Adipocyte (in vitro differentiated cells): ENCODE measurements around the gene ATP6V1G1.
"Not testable (repeated sequence)": the region's sequence is repeated elsewhere in the genome, so short reads cannot be mapped to it uniquely, and the experiment has no call there.

Experiments used
- DNase-seq: peaks from one replicate; pipeline ENCODE4 v3.0.0-alpha.2; 2015; ENCODE audit warnings: low read depth
- H3K27me3 ChIP-seq: replicated peaks from 2 replicates; pipeline ENCODE4 v1.7.0; 2013; ENCODE audit warnings: mild to moderate bottlenecking, low read length, moderate library complexity; ENCODE audit not compliant: control insufficient read depth, insufficient read depth
- H3K36me3 ChIP-seq: 2 replicates; pipeline ENCODE4 v1.7.0; 2013; ENCODE audit warnings: low read length, mild to moderate bottlenecking, moderate library complexity; ENCODE audit not compliant: control insufficient read depth, insufficient read depth, severe bottlenecking
- H3K4me1 ChIP-seq: 2 replicates; pipeline ENCODE4 v1.7.0; 2013; ENCODE audit warnings: mild to moderate bottlenecking, low read length, moderate library complexity; ENCODE audit not compliant: control insufficient read depth, insufficient read depth
- H3K4me3 ChIP-seq: 2 replicates; pipeline ENCODE4 v1.7.0; 2013; ENCODE audit warnings: mild to moderate bottlenecking, low read length, moderate library complexity
- H3K9ac ChIP-seq: 2 replicates; pipeline ENCODE4 v1.7.0; 2013; ENCODE audit warnings: mild to moderate bottlenecking, low read length, moderate library complexity
- H3K9me3 ChIP-seq: 2 replicates; pipeline ENCODE4 v1.7.0; 2013; ENCODE audit warnings: mild to moderate bottlenecking, low read length, moderate library complexity; ENCODE audit not compliant: control insufficient read depth

ATP6V1G1 gene

GRCh38 chr9:114601787-114602186 lies 14.2 kb downstream of the ATP6V1G1 start:
- Histone ChIP-seq H3K36me3 (peaks cover 42% of the 10 kb centered on the region), H3K4me1 (peaks cover 46% of the 10 kb centered on the region)
- H3K9me3 ChIP-seq, H3K9ac ChIP-seq, DNase-seq, H3K4me3 ChIP-seq, H3K27me3 ChIP-seq: not testable (repeated sequence)

- Histone ChIP-seq H3K27me3 (no peaks in the 10 kb centered on the region), H3K4me1 (peaks cover 54% of the 10 kb centered on the region), H3K9me3 (peaks cover 4% of the 10 kb centered on the region), H3K9ac (peak overlapping the region; percentile 44), H3K36me3 (peaks cover 37% of the 10 kb centered on the region), H3K4me3 (no peak overlapping the region)
- no peak for DNase-seq
Measured at GRCh38 chr9:114602620-114603019, 15.1 kb downstream of the ATP6V1G1 start.

- DNase-seq: no peak
- H3K36me3 ChIP-seq: peaks cover 31% of the 10 kb centered on the region
Measured at GRCh38 chr9:114603248-114603647, 15.7 kb downstream of the ATP6V1G1 start.

GRCh38 chr9:114604989-114605388 lies 17.4 kb downstream of the ATP6V1G1 start:
- Histone ChIP-seq H3K9me3 (peaks cover 4% of the 10 kb centered on the region), H3K4me1 (peaks cover 50% of the 10 kb centered on the region), H3K36me3 (peaks cover 13% of the 10 kb centered on the region), H3K4me3 (no peak overlapping the region), H3K9ac (peak overlapping the region; percentile 57), H3K27me3 (no peaks in the 10 kb centered on the region)
- no peak for DNase-seq

More at GRCh38 chr9:114603248-114603647, 15.7 kb downstream of the ATP6V1G1 start:
- Histone ChIP-seq H3K27me3 (no peaks in the 10 kb centered on the region), H3K9ac (no peak overlapping the region), H3K4me1 (peaks cover 56% of the 10 kb centered on the region), H3K4me3 (no peak overlapping the region), H3K9me3 (peaks cover 4% of the 10 kb centered on the region)

- H3K4me1 ChIP-seq: peaks cover 55% of the 10 kb centered on the region
- no peak overlapping the region for H3K4me3 ChIP-seq
- H3K9ac ChIP-seq: peak overlapping the region; percentile 57
- H3K9me3 ChIP-seq: peaks cover 4% of the 10 kb centered on the region
- no peaks in the 10 kb centered on the region for H3K27me3 ChIP-seq
- peaks cover 2% of the 10 kb centered on the region for H3K36me3 ChIP-seq
- no peak for DNase-seq
Measured at GRCh38 chr9:114606068-114606467, 18.5 kb downstream of the ATP6V1G1 start.

- Histone ChIP-seq H3K27me3 (no peaks in the 10 kb centered on the region), H3K9me3 (peaks cover 3% of the 10 kb centered on the region), H3K4me3 (no peak overlapping the region), H3K9ac (peak overlapping the region; percentile 5), H3K36me3 (no peaks in the 10 kb centered on the region), H3K4me1 (peaks cover 55% of the 10 kb centered on the region)
- peak; percentile 84 for DNase-seq
Measured at GRCh38 chr9:114606597-114607207, 19.1 kb downstream of the ATP6V1G1 start.

- H3K27me3 ChIP-seq: no peaks in the 10 kb centered on the region
- H3K9me3 ChIP-seq: no peaks in the 10 kb centered on the region
- no peak overlapping the region for H3K4me3 ChIP-seq
- H3K4me1 ChIP-seq: peaks cover 56% of the 10 kb centered on the region
- DNase-seq: no peak
- no peaks in the 10 kb centered on the region for H3K36me3 ChIP-seq
- no peak overlapping the region for H3K9ac ChIP-seq
Measured at GRCh38 chr9:114607671-114608524, 20.3 kb downstream of the ATP6V1G1 start.

- Histone ChIP-seq H3K4me3 (no peak overlapping the region), H3K36me3 (no peaks in the 10 kb centered on the region), H3K9ac (no peak overlapping the region), H3K9me3 (no peaks in the 10 kb centered on the region), H3K4me1 (peaks cover 56% of the 10 kb centered on the region), H3K27me3 (no peaks in the 10 kb centered on the region)
- DNase-seq: no peak
Measured at GRCh38 chr9:114608525-114608796, 20.9 kb downstream of the ATP6V1G1 start.

GRCh38 chr9:114611516-114612271 lies 24.1 kb downstream of the ATP6V1G1 start:
- Histone ChIP-seq H3K27me3 (no peaks in the 10 kb centered on the region), H3K9me3 (no peaks in the 10 kb centered on the region), H3K4me1 (peaks cover 38% of the 10 kb centered on the region), H3K4me3 (peak overlapping the region; percentile 86), H3K9ac (peak overlapping the region; percentile 89), H3K36me3 (no peaks in the 10 kb centered on the region)
- peak; percentile 89 for DNase-seq

GRCh38 chr9:114612272-114612923 lies 24.8 kb downstream of the ATP6V1G1 start:
- no peaks in the 10 kb centered on the region for H3K36me3 ChIP-seq
- H3K27me3 ChIP-seq: no peaks in the 10 kb centered on the region
- DNase-seq: peak; percentile 4
- H3K9ac ChIP-seq: peak overlapping the region; percentile 89
- peak overlapping the region; percentile 86 for H3K4me3 ChIP-seq
- no peaks in the 10 kb centered on the region for H3K9me3 ChIP-seq
- H3K4me1 ChIP-seq: peaks cover 36% of the 10 kb centered on the region

- H3K9me3 ChIP-seq: no peaks in the 10 kb centered on the region
- no peak overlapping the region for H3K4me3 ChIP-seq
- peaks cover 29% of the 10 kb centered on the region for H3K4me1 ChIP-seq
- DNase-seq: no peak
- H3K9ac ChIP-seq: no peak overlapping the region
- H3K27me3 ChIP-seq: no peaks in the 10 kb centered on the region
- H3K36me3 ChIP-seq: peaks cover under 1% of the 10 kb centered on the region
Measured at GRCh38 chr9:114613087-114613486, 25.5 kb downstream of the ATP6V1G1 start.
